Endothelial cell of umbilical vein (primary cell): ENCODE measurements around the gene CACNA2D1. TPM values are rescaled to one million over a fixed set of nuclear protein-coding genes. Genes with fewer than 3 reads are reported as not detected.

Experiments
- BruUV-seq: library from RNA; stranded (reverse); fragments of 400-500 nt; replicated peaks from 2 replicates; lab custom pipeline; 2021; lab: Mats Ljungman, UMichigan
- CTCF ChIA-PET: fragments of 300-600, 350-600 bp; sonication (Branson Sonifier 250); formaldehyde crosslinking; loops from one replicate; lab custom pipeline; 2021; ENCODE audit warnings: antibody characterized with exemption, inconsistent platforms; lab: Charles Lee
- POLR2A ChIA-PET: fragments of 300-600, 350-600 bp; sonication (Branson Sonifier 250); formaldehyde crosslinking; loops from one replicate; lab custom pipeline; 2021; ENCODE audit warnings: antibody characterized with exemption, inconsistent platforms; lab: Charles Lee
- DNase-seq: peaks from one replicate; pipeline ENCODE4 v3.0.0-alpha.2; 2011; ENCODE audit warnings: low read depth, low spot score
- FAIRE-seq: peaks from 2 replicates; lab custom pipeline; 2011; peaks lifted over from hg19 to GRCh38; lab: Jason Lieb, UNC
- H2AFZ ChIP-seq: 2 replicates; pipeline ENCODE4 v1.6.0; 2012; ENCODE audit warnings: low read depth, low read length, control low read depth, inconsistent platforms
- H3K27ac ChIP-seq: 2 replicates; pipeline ENCODE4 v1.5.1; 2011; ENCODE audit warnings: low read depth, mild to moderate bottlenecking, control low read depth, low read length, moderate library complexity; ENCODE audit not compliant: insufficient read depth
- H3K27me3 ChIP-seq, 2 experiments: 2 replicates each; pipeline versions ENCODE4 v1.6.0 to v1.6.1; 2011; ENCODE audit warnings: low read length in 2 of 2, mixed read lengths in 1 of 2; ENCODE audit not compliant: control insufficient read depth in 2 of 2, insufficient read depth in 2 of 2
- H3K36me3 ChIP-seq, 2 experiments: 2 replicates in 1 of 2; 3 replicates in 1 of 2; pipeline ENCODE4 v1.5.1; 2011; ENCODE audit warnings: low read length in 2 of 2, mild to moderate bottlenecking in 1 of 2, moderate library complexity in 1 of 2; ENCODE audit not compliant: control insufficient read depth in 2 of 2, insufficient read depth in 2 of 2; ENCODE audit errors: extremely low read depth in 1 of 2
- H3K4me1 ChIP-seq: 3 replicates; pipeline ENCODE4 v1.5.1; 2011; ENCODE audit warnings: mild to moderate bottlenecking, low read length; ENCODE audit not compliant: control insufficient read depth, insufficient read depth; ENCODE audit errors: extremely low read depth
- H3K4me2 ChIP-seq: 2 replicates; pipeline ENCODE4 v1.6.1; 2011; ENCODE audit warnings: low read length, control low read depth, mixed read lengths; ENCODE audit not compliant: insufficient read depth
- H3K4me3 ChIP-seq, 3 experiments: fragments of 200-600 bp in 1 of 3; sonication (generic), shearing (Covaris generic) in 1 of 3; replicated peaks in 1 of 3; 2 replicates each; pipeline ENCODE4 v1.5.1; 2011 to 2016; ENCODE audit warnings: control low read depth in 3 of 3, low read length in 3 of 3, mild to moderate bottlenecking in 2 of 3, inconsistent platforms in 1 of 3, low read depth in 1 of 3, moderate library complexity in 1 of 3; ENCODE audit not compliant: insufficient read depth in 1 of 3
- H3K79me2 ChIP-seq: 2 replicates; pipeline ENCODE4 v1.6.0; 2012; ENCODE audit warnings: low read length, inconsistent platforms; ENCODE audit not compliant: control insufficient read depth, insufficient read depth
- H3K9ac ChIP-seq: replicated peaks from 2 replicates; pipeline ENCODE3; 2011; ENCODE audit warnings: low read length, control low read depth; ENCODE audit not compliant: insufficient read depth; ENCODE audit errors: extremely low read depth
- H3K9me1 ChIP-seq: replicated peaks from 3 replicates; pipeline ENCODE4 v1.6.0; 2011; ENCODE audit warnings: mild to moderate bottlenecking, low read length; ENCODE audit not compliant: control insufficient read depth, insufficient read depth; ENCODE audit errors: extremely low read depth
- H3K9me3 ChIP-seq: replicated peaks from 2 replicates; pipeline ENCODE4 v1.5.1; 2012; ENCODE audit warnings: low read length, inconsistent platforms; ENCODE audit not compliant: control insufficient read depth, insufficient read depth
- H4K20me1 ChIP-seq: replicated peaks from 2 replicates; pipeline ENCODE3; 2011; ENCODE audit warnings: mild to moderate bottlenecking, low read length; ENCODE audit not compliant: control insufficient read depth, insufficient read depth; ENCODE audit errors: extremely low read depth
- CTCF ChIP-seq, 2 donors: IDR thresholded peaks; 1 replicate in 1 of 2; 2 replicates in 1 of 2; pipeline ENCODE4 v1.5.1; 2011; ENCODE audit warnings: low read length in 2 of 2, mild to moderate bottlenecking in 2 of 2, moderate library complexity in 2 of 2, control low read depth in 1 of 2, inconsistent platforms in 1 of 2, low read depth in 1 of 2; ENCODE audit not compliant: insufficient read depth in 1 of 2; ENCODE audit errors: extremely low read depth in 1 of 2
- EZH2 ChIP-seq: IDR thresholded peaks from 2 replicates; pipeline ENCODE4 v1.6.1; 2012; ENCODE audit warnings: borderline replicate concordance, low read depth, mild to moderate bottlenecking, moderate library complexity, low read length, inconsistent platforms; ENCODE audit not compliant: severe bottlenecking
- FOS ChIP-seq: IDR thresholded peaks from 2 replicates; pipeline ENCODE4 v1.6.1; 2011; ENCODE audit warnings: mild to moderate bottlenecking, low read length, moderate library complexity, borderline replicate concordance; ENCODE audit not compliant: insufficient read depth
- GATA2 ChIP-seq: IDR thresholded peaks from 2 replicates; pipeline ENCODE4 v1.7.0; 2011; ENCODE audit warnings: low read depth, mild to moderate bottlenecking, moderate library complexity, mixed read lengths, low read length; ENCODE audit not compliant: insufficient read length, insufficient read depth
- JUN ChIP-seq: IDR thresholded peaks from 2 replicates; pipeline ENCODE4 v1.6.1; 2011; ENCODE audit warnings: borderline replicate concordance, low read depth; ENCODE audit not compliant: insufficient read length, insufficient read depth
- MAX ChIP-seq: IDR thresholded peaks from 2 replicates; pipeline ENCODE4 v1.6.1; 2011; ENCODE audit not compliant: insufficient read depth, insufficient read length
- MYC ChIP-seq: IDR thresholded peaks from one replicate; pipeline ENCODE4 v1.6.1; 2011; ENCODE audit warnings: mild to moderate bottlenecking, low read depth, low read length
- POLR2A ChIP-seq: IDR thresholded peaks from 2 replicates; pipeline ENCODE4 v1.6.1; 2012; ENCODE audit warnings: low read depth, mild to moderate bottlenecking, control low read depth, low read length
- POLR2AphosphoS5 ChIP-seq: IDR thresholded peaks from 2 replicates; pipeline ENCODE4 v1.6.1; 2012; ENCODE audit warnings: low read depth, mild to moderate bottlenecking, control low read depth, low read length, moderate library complexity; ENCODE audit not compliant: insufficient read depth
- dilution Hi-C: fragments of 300-500 bp; cut with MboI; formaldehyde crosslinking; loops from one replicate; pipeline ENCODE4 v1.15.0; 2019; ENCODE audit warnings: low sequenced_read_pairs; ENCODE audit not compliant: extremely low pct_ligation_motif_present
- intact Hi-C: fragments of 100-400 bp; cut with micrococcal nuclease; formaldehyde crosslinking; loops from one replicate; pipeline ENCODE4 v1.10.0; 2022
- polyA plus RNA-seq, 4 experiments: library from polyadenylated mRNA; depleted of rRNA in 3 of 4; stranded (reverse) in 3 of 4; unstranded in 1 of 4; fragments of >200 nt; gene quantifications; 2 replicates each; pipeline versions ENCODE4 v1.2.1 to v1.2.3, GENCODE V29; 2011 to 2012; ENCODE audit warnings: missing spikeins in 1 of 4
- total RNA-seq: library from RNA; stranded (reverse); gene quantifications from 2 replicates; pipeline ENCODE4 v1.2.3, GENCODE V29; 2021

Gene CACNA2D1
- total and polyA plus RNA-seq, 2 donors (not counting 3 experiments of a cell fraction or from before 2014, with no cell fraction given): 4.1 to 38.6 TPM

- CTCF ChIA-PET: interaction anchor here (1.3 to 2.8 kb wide), 5 partner anchors 8 to 506 kb away, joined by 3 to 11 read pairs (median 3); no protein-coding TSS in a partner anchor
- no peak for TF ChIP-seq POLR2A
- dilution Hi-C loops: no loop called here
- Histone ChIP-seq H3K4me3 (no peak overlapping the region), H3K36me3 (no peaks in the 10 kb centered on the region), H3K9ac (no peak overlapping the region), H3K9me1 (no peaks in the 10 kb centered on the region), H3K4me1 (no peaks in the 10 kb centered on the region), H2AFZ (no peak overlapping the region), H3K27ac (no peak overlapping the region), H4K20me1 (no peaks in the 10 kb centered on the region), H3K27me3 (no peaks in the 10 kb centered on the region), H3K4me2 (no peak overlapping the region), H3K79me2 (no peaks in the 10 kb centered on the region), H3K9me3 (no peaks in the 10 kb centered on the region)
- FAIRE-seq (no peak), DNase-seq (no peak)
- POLR2A ChIA-PET: no interaction called here
- no TSS peak for BruUV-seq
- intact Hi-C loops: no loop called here
Observed at GRCh38 chr7:82005056-82005455, 438.5 kb downstream of the CACNA2D1 start.

GRCh38 chr7:81993186-81993585, 450.4 kb downstream of the CACNA2D1 start:
- Histone ChIP-seq H3K79me2 (no peaks in the 10 kb centered on the region), H3K4me2 (no peak overlapping the region), H3K4me3 (no peak overlapping the region), H3K27ac (no peak overlapping the region), H2AFZ (no peak overlapping the region), H3K9me3 (no peaks in the 10 kb centered on the region), H3K9me1 (no peaks in the 10 kb centered on the region), H3K9ac (no peak overlapping the region), H3K36me3 (peaks cover 0 to 2% of the 10 kb centered on the region in 2 experiments), H4K20me1 (no peaks in the 10 kb centered on the region), H3K27me3 (no peaks in the 10 kb centered on the region), H3K4me1 (no peaks in the 10 kb centered on the region)
- POLR2A ChIA-PET: no interaction called here
- FAIRE-seq: no peak
- no peak for TF ChIP-seq POLR2AphosphoS5
- TF ChIP-seq POLR2A: no peak
- no peak for TF ChIP-seq MAX
- no peak for TF ChIP-seq CTCF (IDR thresholded peaks at IDR 0.05; ENCODE audit: extremely low read depth in 1 of 2, insufficient read depth in 1 of 2, low read depth in 1 of 2, low read length in 2 of 2)
- TF ChIP-seq FOS: no peak
- TF ChIP-seq JUN: no peak
- TF ChIP-seq EZH2: no peak
- no peak for TF ChIP-seq GATA2
- no peak for TF ChIP-seq MYC
- DNase-seq: no peak
- CTCF ChIA-PET: interaction anchor here (1.1 to 1.7 kb wide), 4 partner anchors 17 to 494 kb away, joined by 3 to 8 read pairs (median 4); no protein-coding TSS in a partner anchor
- dilution Hi-C loops: no loop called here
- intact Hi-C loops: no loop called here
- BruUV-seq: no TSS peak
